Natural killer cell treated with Interleukin-12 subunit alpha and Interleukin-12 subunit beta and Interleukin-15 and Interleukin-18, amount 100 ng/mL, for 72 hours (primary cell): ENCODE measurements around the gene PRUNE1. TPM values are rescaled to one million over a fixed set of nuclear protein-coding genes. Genes with fewer than 3 reads are reported as not detected.

Source experiments
- ATAC-seq, 2 donors: fragments of 150-1000 bp; cut with Tn5 transposase in 1 of 2; sonication (Bioruptor Pico), chemical (Tn5 transposase) in 1 of 2; 2 replicates each; pipeline ENCODE4 v1.10.0; 2021
- DNase-seq: peaks from one replicate; pipeline ENCODE4 v3.0.0; 2022; ENCODE audit warnings: low spot score
- H3K27ac Mint-ChIP-seq, 2 donors: 1 replicate in 1 of 2; 2 replicates in 1 of 2; pipeline ENCODE4 v1.8.0; 2022; ENCODE audit warnings: mixed read lengths in 2 of 2, mild to moderate bottlenecking in 1 of 2, moderate library complexity in 1 of 2
- H3K27me3 Mint-ChIP-seq, 2 donors: 1 replicate in 1 of 2; 2 replicates in 1 of 2; pipeline ENCODE4 v1.8.0; 2022; ENCODE audit warnings: mixed read lengths in 2 of 2
- H3K36me3 Mint-ChIP-seq: one replicate; pipeline ENCODE4 v1.8.0; 2022; ENCODE audit warnings: mixed read lengths
- H3K4me1 Mint-ChIP-seq, 2 donors: 1 replicate in 1 of 2; 2 replicates in 1 of 2; pipeline ENCODE4 v1.8.0; 2022; ENCODE audit warnings: low read depth in 2 of 2, mixed read lengths in 2 of 2, mild to moderate bottlenecking in 1 of 2
- H3K4me3 Mint-ChIP-seq: one replicate; pipeline ENCODE4 v1.8.0; 2022; ENCODE audit warnings: mixed read lengths
- H3K9me3 Mint-ChIP-seq: 2 replicates; pipeline ENCODE4 v1.8.0; 2022; ENCODE audit warnings: mixed read lengths
- total RNA-seq, 2 donors: library from RNA; stranded (reverse); gene quantifications; one replicate each; pipeline ENCODE4 v1.2.3, GENCODE V29; 2022

The PRUNE1 gene
- total RNA-seq, 2 donors from 2014 or later = 12.7 to 13.1 TPM

DNA sequence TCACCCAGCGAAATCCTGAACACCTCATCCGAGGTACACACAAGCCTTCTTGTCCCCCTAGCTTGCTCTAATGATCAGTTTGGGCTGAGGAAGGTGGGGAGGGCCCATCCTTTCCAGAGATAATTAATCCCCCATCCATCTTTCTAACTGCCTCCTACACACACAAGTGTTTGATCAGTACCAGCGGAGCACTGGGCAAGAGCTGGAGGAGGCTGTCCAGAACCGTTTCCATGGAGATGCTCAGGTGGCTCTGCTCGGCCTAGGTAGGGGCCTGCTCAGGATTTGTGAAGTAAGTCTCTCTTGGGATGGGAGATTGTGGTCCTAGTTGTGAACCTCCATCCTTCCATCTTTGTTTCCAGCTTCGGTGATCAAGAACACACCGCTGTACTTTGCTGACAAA is 20.3 kb upstream of the PRUNE1 start:
- no peak for ATAC-seq
- no peak for DNase-seq
- Mint-ChIP-seq H3K9me3 (no peaks in the 10 kb centered on the region), H3K4me1 (no peaks in the 10 kb centered on the region), H3K27me3 (no peaks in the 10 kb centered on the region), H3K27ac (no peak overlapping the region), H3K4me3 (no peak overlapping the region), H3K36me3 (no peaks in the 10 kb centered on the region)

DNA sequence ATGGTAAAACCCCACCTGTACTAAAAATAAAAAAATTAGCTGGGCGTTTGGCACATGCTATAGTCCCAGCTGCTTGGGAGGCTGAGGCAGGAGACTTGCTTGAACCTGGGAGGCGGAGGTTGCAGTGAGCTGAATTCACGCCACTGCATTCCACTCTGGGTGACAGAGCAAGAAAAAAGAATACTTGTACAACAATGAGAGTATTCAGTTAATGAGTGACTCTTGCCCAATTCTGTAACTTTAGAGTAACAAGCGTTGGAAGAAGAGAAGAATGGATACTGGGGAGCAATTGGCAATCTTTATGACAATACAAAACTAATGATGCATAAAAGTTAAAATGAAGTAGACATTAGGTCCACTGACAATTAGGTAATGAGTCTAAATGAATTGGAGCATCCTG is 15.6 kb upstream of the PRUNE1 start:
- ATAC-seq = no peak
- no peaks in the 10 kb centered on the region for H3K27me3 Mint-ChIP-seq
- H3K4me3 Mint-ChIP-seq = no peak overlapping the region
- DNase-seq = no peak
- H3K9me3 Mint-ChIP-seq = no peaks in the 10 kb centered on the region
- H3K36me3 Mint-ChIP-seq = no peaks in the 10 kb centered on the region
- H3K27ac Mint-ChIP-seq = no peak overlapping the region
- peaks cover 0 to 5% of the 10 kb centered on the region in 2 donors for H3K4me1 Mint-ChIP-seq

DNA sequence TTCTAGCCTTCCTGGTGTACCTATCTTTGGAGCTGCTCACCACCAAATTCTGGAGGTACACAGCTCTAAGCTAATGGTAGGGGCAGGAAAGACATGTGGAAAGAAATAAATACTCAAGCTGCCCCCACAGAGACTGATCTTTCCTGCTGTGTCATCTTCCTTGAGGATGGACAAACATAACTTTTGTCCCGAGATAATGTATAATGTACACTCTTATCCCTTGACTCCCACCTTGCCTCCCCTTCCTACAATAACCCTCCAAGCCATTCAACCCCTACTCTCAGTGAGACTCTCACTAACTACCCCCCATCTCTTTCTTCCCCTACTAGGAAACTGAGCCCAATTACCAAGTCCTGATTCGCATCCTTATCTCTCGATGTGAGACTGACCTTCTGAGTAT is 14.0 kb upstream of the PRUNE1 start:
- Mint-ChIP-seq H3K4me3 (no peak overlapping the region), H3K9me3 (no peaks in the 10 kb centered on the region), H3K4me1 (peaks cover 0 to 5% of the 10 kb centered on the region in 2 donors), H3K36me3 (no peaks in the 10 kb centered on the region), H3K27me3 (no peaks in the 10 kb centered on the region), H3K27ac (no peak overlapping the region)
- no peak for ATAC-seq
- DNase-seq = no peak

DNA sequence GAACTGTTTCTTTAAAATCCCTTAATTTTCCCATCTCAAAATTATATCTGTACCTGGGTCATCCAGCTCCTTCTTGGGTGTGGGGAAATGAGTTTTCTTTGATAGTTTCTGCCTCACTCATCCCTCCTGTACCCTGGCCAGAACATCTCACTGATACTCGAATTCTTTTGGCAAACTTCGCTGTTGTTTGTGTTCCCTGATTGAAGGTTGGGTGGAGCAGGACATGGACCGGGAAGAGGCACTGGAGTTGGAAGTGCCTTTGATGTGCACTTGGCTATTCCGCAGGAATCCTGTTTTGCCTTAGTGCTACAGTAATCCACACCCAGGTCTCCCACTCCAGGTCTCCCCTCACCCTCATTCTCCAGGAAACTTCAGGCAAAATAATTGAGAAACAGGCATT is 12.8 kb upstream of the PRUNE1 start:
- H3K4me1 Mint-ChIP-seq = peaks cover 0 to 10% of the 10 kb centered on the region in 2 donors

DNA sequence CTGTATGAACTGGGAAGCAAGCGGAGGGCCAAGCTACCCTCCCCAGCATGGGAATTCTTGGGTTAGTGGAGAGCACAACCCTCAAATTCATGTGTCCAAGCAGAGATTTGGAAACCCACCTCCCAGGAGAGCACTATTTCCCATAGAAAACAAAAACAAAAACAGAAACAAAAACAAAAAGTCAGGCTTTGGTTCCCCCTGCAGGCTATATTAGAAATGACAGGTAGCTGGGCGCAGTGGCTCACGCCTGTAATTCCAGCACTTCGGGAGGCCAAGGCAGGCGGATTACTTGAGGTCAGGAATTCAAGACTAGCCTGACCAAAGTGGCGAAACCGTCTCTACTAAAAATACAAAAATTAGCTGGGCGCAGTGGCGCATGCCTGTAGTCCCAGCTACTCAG is 12.4 kb upstream of the PRUNE1 start:
- H3K4me1 Mint-ChIP-seq = peaks cover 0 to 13% of the 10 kb centered on the region in 2 donors
- H3K27me3 Mint-ChIP-seq = no peaks in the 10 kb centered on the region
- H3K27ac Mint-ChIP-seq = no peak overlapping the region
- DNase-seq (no peak), ATAC-seq (peak in 1 of 2 donors; percentile 44)
- no peaks in the 10 kb centered on the region for H3K9me3 Mint-ChIP-seq
- peak overlapping the region; percentile 15 for H3K4me3 Mint-ChIP-seq
- no peaks in the 10 kb centered on the region for H3K36me3 Mint-ChIP-seq

More for the DNA sequence above, 12.8 kb upstream of the PRUNE1 start:
- no peaks in the 10 kb centered on the region for H3K27me3 Mint-ChIP-seq
- H3K9me3 Mint-ChIP-seq = no peaks in the 10 kb centered on the region
- no peaks in the 10 kb centered on the region for H3K36me3 Mint-ChIP-seq
- peak overlapping the region; percentile 15 for H3K4me3 Mint-ChIP-seq
- H3K27ac Mint-ChIP-seq = no peak overlapping the region
- DNase-seq = no peak
- no peak for ATAC-seq

DNA sequence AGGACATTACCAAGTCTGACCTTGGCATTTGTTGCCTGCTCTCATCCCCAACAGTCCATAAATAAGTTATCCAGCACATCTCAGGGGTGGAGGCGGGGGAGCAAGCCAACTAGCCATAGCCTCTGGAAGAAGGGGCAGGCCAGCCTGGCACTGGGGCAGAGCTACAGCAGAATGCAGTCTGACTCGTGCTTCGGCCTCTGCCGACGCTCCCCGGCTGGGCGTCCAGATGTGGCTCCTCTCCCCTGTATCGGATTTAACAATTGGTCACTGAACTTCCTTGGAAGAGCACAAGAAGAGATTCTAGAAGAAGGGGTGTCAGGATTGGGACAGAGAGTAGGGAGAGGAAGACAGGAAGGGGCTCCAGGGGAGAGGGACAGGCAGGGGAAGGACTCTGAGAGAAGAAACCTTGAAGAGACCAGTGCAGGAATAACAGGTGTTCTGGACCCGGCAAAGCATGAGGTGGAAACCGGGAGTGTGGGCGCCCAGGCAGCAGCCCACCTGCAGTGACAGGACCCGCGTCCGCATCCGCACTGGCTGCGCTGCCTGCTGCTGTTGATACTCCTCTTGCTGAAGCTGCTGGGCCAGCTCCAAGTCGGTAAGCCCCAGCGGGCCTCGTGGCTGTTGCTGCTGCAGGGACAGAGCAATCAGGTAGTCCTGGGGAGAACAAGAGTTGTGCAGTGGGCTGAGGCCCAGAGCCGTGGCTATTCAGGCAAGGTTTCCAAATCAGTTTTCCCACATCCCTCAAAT is 10.9 kb upstream of the PRUNE1 start:
- H3K36me3 Mint-ChIP-seq = no peaks in the 10 kb centered on the region
- H3K4me1 Mint-ChIP-seq = peaks cover 7 to 19% of the 10 kb centered on the region in 2 donors
- no peak for ATAC-seq
- peak overlapping the region in 1 of 2 donors; percentile 61 for H3K27ac Mint-ChIP-seq
- H3K9me3 Mint-ChIP-seq = no peaks in the 10 kb centered on the region
- no peak overlapping the region for H3K4me3 Mint-ChIP-seq
- H3K27me3 Mint-ChIP-seq = no peaks in the 10 kb centered on the region
- DNase-seq = no peak

DNA sequence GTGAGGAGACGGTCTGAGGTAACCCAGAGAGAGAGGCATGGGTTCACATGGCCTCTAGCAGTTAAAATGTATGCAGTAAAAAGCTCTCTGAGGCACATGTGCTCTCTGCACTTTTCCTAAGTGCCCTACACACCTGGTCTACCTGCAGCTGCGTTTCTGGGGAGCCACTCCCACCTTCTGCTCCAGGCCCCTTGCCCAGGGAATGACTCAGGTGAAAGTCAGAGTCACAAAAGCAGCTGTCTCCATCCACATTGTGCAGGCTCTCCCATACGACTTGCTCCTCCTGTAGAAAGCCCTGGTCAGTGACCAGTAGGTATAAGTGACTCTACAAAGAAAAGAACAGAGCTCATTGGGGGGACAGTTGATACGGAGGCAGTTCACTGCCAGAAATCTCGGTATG is 10.3 kb upstream of the PRUNE1 start:
- no peaks in the 10 kb centered on the region for H3K9me3 Mint-ChIP-seq
- DNase-seq (no peak), ATAC-seq (no peak)
- no peaks in the 10 kb centered on the region for H3K27me3 Mint-ChIP-seq
- no peak overlapping the region for H3K27ac Mint-ChIP-seq
- no peaks in the 10 kb centered on the region for H3K36me3 Mint-ChIP-seq
- peaks cover 14 to 24% of the 10 kb centered on the region in 2 donors for H3K4me1 Mint-ChIP-seq
- no peak overlapping the region for H3K4me3 Mint-ChIP-seq

DNA sequence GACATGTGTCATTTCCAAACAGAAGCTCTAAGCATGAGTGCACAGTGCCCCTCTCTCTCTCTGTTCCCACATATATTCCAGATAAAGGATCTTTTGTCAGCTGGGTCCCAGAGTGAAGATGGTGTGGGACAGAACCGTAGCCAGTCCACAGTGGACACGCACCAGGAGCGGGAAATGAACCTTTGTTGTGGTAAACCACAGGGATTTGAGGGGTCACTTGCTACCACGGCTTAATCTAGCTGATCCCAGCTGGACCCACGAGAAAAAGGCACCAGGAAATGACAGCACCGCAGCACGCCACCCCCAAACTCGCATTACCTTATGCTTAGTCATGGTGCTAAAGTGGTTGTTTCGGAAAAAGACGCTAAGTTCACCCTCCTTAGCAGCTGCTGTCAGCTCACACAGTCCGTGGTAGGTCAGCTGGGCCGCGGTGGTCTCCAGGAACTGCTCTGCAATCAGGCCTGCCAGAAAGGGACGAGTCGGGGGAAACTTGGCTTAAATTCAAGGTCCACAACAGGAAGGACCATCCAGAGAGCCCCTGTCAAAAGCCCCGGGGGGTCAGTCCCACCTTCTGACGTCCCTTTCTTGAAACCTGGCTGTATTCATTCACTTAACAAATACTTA is 9.1 kb upstream of the PRUNE1 start:
- DNase-seq = no peak
- peak; percentile 73 to 75 for ATAC-seq
- Mint-ChIP-seq H3K4me3 (no peak overlapping the region), H3K27me3 (no peaks in the 10 kb centered on the region), H3K4me1 (peaks cover 17 to 27% of the 10 kb centered on the region in 2 donors), H3K9me3 (no peaks in the 10 kb centered on the region), H3K27ac (peak overlapping the region; percentile 23 to 65), H3K36me3 (no peaks in the 10 kb centered on the region)

DNA sequence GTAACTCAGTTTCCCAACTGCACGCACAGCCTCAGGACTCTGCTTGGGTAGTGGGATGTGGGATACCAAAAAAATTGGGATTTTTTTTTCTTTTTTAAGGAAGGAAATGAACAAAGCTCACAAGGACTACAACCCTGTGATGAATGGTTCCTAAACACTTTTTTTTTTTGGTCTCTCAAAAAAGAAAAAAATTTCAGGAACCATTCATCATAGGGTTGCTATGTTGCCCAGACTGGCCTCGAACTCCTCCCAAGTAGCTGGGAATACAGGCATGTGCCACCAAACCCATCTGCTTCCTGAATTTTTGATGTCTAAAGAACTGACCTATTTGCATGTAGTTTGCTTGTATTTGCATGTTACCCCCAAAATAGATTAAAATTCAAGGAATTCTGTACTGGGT is 8.3 kb upstream of the PRUNE1 start:
- ATAC-seq (no peak), DNase-seq (no peak)
- Mint-ChIP-seq H3K27me3 (no peaks in the 10 kb centered on the region), H3K27ac (no peak overlapping the region), H3K9me3 (no peaks in the 10 kb centered on the region), H3K4me1 (peaks cover 17 to 27% of the 10 kb centered on the region in 2 donors), H3K4me3 (no peak overlapping the region), H3K36me3 (no peaks in the 10 kb centered on the region)

DNA sequence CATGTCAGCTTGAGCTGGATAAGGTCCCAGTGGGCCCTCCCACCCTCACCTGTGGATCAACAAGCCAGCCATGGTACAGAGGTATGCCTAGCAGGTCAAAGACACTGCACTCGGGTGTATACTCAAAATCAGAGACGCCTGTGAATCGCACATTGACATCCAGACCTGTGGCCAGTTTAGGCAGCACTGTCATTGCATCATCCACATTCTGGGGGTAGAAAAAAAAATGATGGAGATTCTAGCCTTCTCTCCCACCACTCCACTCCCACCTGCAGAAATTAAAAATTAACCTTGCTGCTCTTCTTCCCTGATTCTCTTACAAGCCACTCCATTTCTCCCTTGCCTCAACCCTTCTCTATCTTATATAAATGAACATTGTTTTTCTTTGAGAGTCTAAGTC is 7.8 kb upstream of the PRUNE1 start:
- no peaks in the 10 kb centered on the region for H3K36me3 Mint-ChIP-seq
- peak overlapping the region; percentile 1 for H3K4me3 Mint-ChIP-seq
- no peaks in the 10 kb centered on the region for H3K9me3 Mint-ChIP-seq
- DNase-seq = no peak
- H3K4me1 Mint-ChIP-seq = peaks cover 19 to 28% of the 10 kb centered on the region in 2 donors
- H3K27me3 Mint-ChIP-seq = no peaks in the 10 kb centered on the region
- peak overlapping the region in 1 of 2 donors; percentile 78 for H3K27ac Mint-ChIP-seq
- ATAC-seq = no peak

DNA sequence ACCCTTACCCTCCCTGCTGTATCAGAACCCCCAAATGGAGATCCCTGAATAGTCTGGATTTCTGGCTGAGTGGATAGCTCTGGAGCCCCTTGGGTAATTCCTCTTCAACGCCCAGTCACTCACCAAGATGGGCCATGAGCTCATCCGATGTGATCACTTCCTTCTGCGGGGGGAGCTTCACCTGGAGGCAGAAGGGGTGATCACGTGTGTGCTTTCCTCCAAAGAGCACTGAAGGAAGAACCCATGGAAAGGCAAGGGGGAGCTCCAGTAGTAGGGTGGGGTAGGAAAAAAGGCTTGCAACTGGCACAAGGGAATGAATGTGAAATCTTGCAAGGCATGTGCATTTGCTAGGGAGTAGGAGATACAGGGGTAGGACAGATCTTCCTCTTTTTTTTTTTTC is 6.6 kb upstream of the PRUNE1 start:
- Mint-ChIP-seq H3K36me3 (no peaks in the 10 kb centered on the region), H3K4me1 (peaks cover 31 to 35% of the 10 kb centered on the region in 2 donors), H3K9me3 (no peaks in the 10 kb centered on the region), H3K4me3 (no peak overlapping the region), H3K27ac (peak overlapping the region; percentile 37 to 93), H3K27me3 (no peaks in the 10 kb centered on the region)
- ATAC-seq = no peak
- no peak for DNase-seq

DNA sequence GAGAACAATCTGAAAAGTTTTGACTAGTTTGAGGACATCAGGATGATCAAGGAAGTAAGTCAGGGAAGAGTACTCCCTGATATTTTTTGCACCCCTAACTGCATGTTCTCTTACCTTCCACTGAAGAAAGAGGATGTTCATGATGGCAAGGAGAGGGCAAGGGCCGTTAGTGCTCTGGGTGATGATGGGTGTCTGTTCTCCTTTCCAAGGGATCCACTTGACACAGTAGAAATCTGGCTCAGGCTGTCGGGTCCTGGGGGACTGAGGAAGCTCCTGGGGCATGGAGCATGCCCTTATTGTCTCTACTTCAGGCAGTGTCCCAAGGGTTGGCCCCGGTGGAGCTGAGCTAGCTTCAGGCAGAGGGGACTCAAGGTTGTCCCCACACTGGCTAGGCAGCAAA is 6.2 kb upstream of the PRUNE1 start:
- no peaks in the 10 kb centered on the region for H3K9me3 Mint-ChIP-seq
- no peak overlapping the region for H3K4me3 Mint-ChIP-seq
- H3K27ac Mint-ChIP-seq = peak overlapping the region; percentile 37 to 93
- no peaks in the 10 kb centered on the region for H3K27me3 Mint-ChIP-seq
- no peak for DNase-seq
- ATAC-seq = no peak
- H3K4me1 Mint-ChIP-seq = peaks cover 35 to 38% of the 10 kb centered on the region in 2 donors
- H3K36me3 Mint-ChIP-seq = no peaks in the 10 kb centered on the region

DNA sequence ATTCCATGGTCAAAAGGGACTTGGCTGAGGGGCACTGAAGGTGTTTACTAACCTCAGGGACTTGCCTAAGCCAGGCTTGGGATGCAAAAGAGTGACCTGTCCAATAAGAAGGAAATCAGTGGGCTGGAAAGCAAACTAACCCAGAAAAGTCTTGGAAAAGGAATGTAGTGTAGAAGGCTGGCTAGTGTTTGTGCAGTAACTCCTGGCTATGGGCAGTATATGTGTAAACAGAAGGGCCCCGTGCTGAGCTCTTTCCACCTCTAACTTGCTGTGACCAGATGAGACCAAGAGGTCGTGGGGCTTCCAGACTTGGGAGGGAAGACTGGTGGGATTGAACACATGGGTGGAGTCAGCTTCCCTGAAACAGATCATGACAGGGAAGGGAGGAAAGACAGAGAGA is 5.6 kb upstream of the PRUNE1 start:
- no peaks in the 10 kb centered on the region for H3K27me3 Mint-ChIP-seq
- H3K4me1 Mint-ChIP-seq = peaks cover 41 to 43% of the 10 kb centered on the region in 2 donors
- no peak for ATAC-seq
- peak overlapping the region; percentile 37 to 93 for H3K27ac Mint-ChIP-seq
- H3K4me3 Mint-ChIP-seq = peak overlapping the region; percentile 66
- DNase-seq = no peak
- H3K9me3 Mint-ChIP-seq = no peaks in the 10 kb centered on the region
- no peaks in the 10 kb centered on the region for H3K36me3 Mint-ChIP-seq

DNA sequence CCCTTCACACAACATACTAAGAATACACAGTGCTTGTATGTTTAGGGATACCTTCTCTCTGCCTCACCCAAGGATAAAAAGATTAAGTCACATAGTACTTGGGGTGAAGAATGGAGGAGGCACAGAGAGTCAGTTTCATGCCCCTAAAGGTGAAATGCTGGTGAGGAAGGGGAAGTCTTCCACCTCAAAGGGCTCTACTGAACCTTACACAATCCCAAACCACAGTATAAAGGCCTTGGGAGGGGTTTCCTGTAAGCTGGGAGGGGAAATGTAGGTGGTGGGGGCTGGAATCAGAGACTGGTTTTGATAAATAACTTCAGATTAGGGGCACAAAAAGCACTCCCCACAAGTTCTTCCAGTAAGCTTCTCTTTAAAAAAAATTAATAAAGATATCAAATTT is 5.1 kb upstream of the PRUNE1 start:
- H3K4me1 Mint-ChIP-seq = peaks cover 46 to 47% of the 10 kb centered on the region in 2 donors
- H3K36me3 Mint-ChIP-seq = no peaks in the 10 kb centered on the region
- peak overlapping the region; percentile 37 to 93 for H3K27ac Mint-ChIP-seq
- H3K27me3 Mint-ChIP-seq = no peaks in the 10 kb centered on the region
- H3K4me3 Mint-ChIP-seq = peak overlapping the region; percentile 66
- H3K9me3 Mint-ChIP-seq = no peaks in the 10 kb centered on the region
- ATAC-seq (no peak), DNase-seq (no peak)
